H1 (cell line): Measurements from ENCODE around the gene SLC26A6. TPM values are rescaled to one million over a fixed set of nuclear protein-coding genes. Genes with fewer than 3 reads are reported as not detected.

Source experiments
- CTCF ChIA-PET: fragments of 300-600 bp; sonication (Branson Sonifier 250); formaldehyde crosslinking; loops from one replicate; lab custom pipeline; 2021; ENCODE audit not compliant: partially characterized antibody; lab: Charles Lee
- POLR2A ChIA-PET: fragments of 300-600 bp; sonication (Branson Sonifier 250); formaldehyde crosslinking; loops from one replicate; lab custom pipeline; 2021; ENCODE audit warnings: inconsistent platforms; ENCODE audit not compliant: partially characterized antibody; lab: Charles Lee
- DNase-seq, 2 experiments: peaks; one replicate each; pipeline versions ENCODE4 v3.0.0 to v3.0.0-alpha.2; 2010 to 2022; ENCODE audit warnings: low spot score in 2 of 2, low read depth in 1 of 2, mixed read lengths in 1 of 2
- FAIRE-seq: peaks from 2 replicates; lab custom pipeline; 2011; peaks lifted over from hg19 to GRCh38; lab: Jason Lieb, UNC
- H2AFZ ChIP-seq: 2 replicates; pipeline ENCODE4 v1.8.1; 2012; ENCODE audit warnings: low read length, inconsistent platforms
- H2AK5ac ChIP-seq: 2 replicates; pipeline ENCODE4 v1.6.1; 2013; ENCODE audit warnings: low read depth, low read length
- H2BK120ac ChIP-seq: replicated peaks from 2 replicates; pipeline ENCODE3; 2013; ENCODE audit warnings: low read depth, low read length, inconsistent platforms
- H2BK12ac ChIP-seq: 2 replicates; pipeline ENCODE4 v1.6.1; 2013; ENCODE audit warnings: low read depth, low read length
- H2BK15ac ChIP-seq: 2 replicates; pipeline ENCODE4 v1.6.1; 2013; ENCODE audit warnings: low read length
- H2BK20ac ChIP-seq: 2 replicates; pipeline ENCODE4 v1.6.1; 2013; ENCODE audit warnings: low read length
- H2BK5ac ChIP-seq: 2 replicates; pipeline ENCODE4 v1.6.1; 2013; ENCODE audit warnings: low read depth, low read length
- H3K14ac ChIP-seq: 2 replicates; pipeline ENCODE4 v1.6.1; 2013; ENCODE audit warnings: inconsistent platforms; ENCODE audit not compliant: insufficient read length
- H3K18ac ChIP-seq: 2 replicates; pipeline ENCODE4 v1.6.1; 2013; ENCODE audit warnings: low read length; ENCODE audit errors: extremely low read depth
- H3K23ac ChIP-seq: 2 replicates; pipeline ENCODE4 v1.6.1; 2013; ENCODE audit warnings: inconsistent platforms; ENCODE audit not compliant: insufficient read length
- H3K23me2 ChIP-seq: 2 replicates; pipeline ENCODE4 v1.6.1; 2013; ENCODE audit warnings: low read depth, low read length
- H3K27ac ChIP-seq: 2 replicates; pipeline ENCODE4 v1.6.1; 2011; ENCODE audit warnings: low read depth, low read length, inconsistent platforms
- H3K27me3 ChIP-seq, 4 experiments: replicated peaks in 1 of 4; 1 replicate in 1 of 4; 2 replicates in 3 of 4; pipeline versions ENCODE4 v1.6.1 to v1.8.1; 2011 to 2013; ENCODE audit warnings: low read length in 3 of 4, mild to moderate bottlenecking in 3 of 4, inconsistent platforms in 2 of 4, mixed read lengths in 2 of 4, moderate library complexity in 1 of 4; ENCODE audit not compliant: control insufficient read depth in 3 of 4, insufficient read depth in 3 of 4; ENCODE audit errors: extremely low read depth in 1 of 4
- H3K36me3 ChIP-seq, 4 experiments: 2 replicates each; pipeline versions ENCODE4 v1.6.1 to v1.8.1; 2011 to 2013; ENCODE audit warnings: mild to moderate bottlenecking in 4 of 4, low read length in 3 of 4, moderate library complexity in 2 of 4, control low read depth in 1 of 4, inconsistent platforms in 1 of 4; ENCODE audit not compliant: insufficient read depth in 4 of 4, control insufficient read depth in 2 of 4
- H3K4ac ChIP-seq: replicated peaks from 2 replicates; pipeline ENCODE3; 2013; ENCODE audit warnings: low read length, low read depth, mixed read lengths, inconsistent platforms; ENCODE audit not compliant: insufficient read length
- H3K4me1 ChIP-seq, 4 experiments: replicated peaks in 1 of 4; 1 replicate in 1 of 4; 2 replicates in 3 of 4; pipeline versions ENCODE4 v1.6.1 to v1.8.1; 2011 to 2013; ENCODE audit warnings: low read length in 3 of 4, inconsistent platforms in 2 of 4, mixed read lengths in 1 of 4; ENCODE audit not compliant: insufficient read depth in 4 of 4, control insufficient read depth in 3 of 4
- H3K4me2 ChIP-seq, 2 experiments: 2 replicates each; pipeline versions ENCODE4 v1.6.1 to v1.8.1; 2011 to 2013; ENCODE audit warnings: low read depth in 2 of 2, low read length in 2 of 2, control low read depth in 1 of 2, inconsistent platforms in 1 of 2, mild to moderate bottlenecking in 1 of 2; ENCODE audit not compliant: insufficient read depth in 1 of 2
- H3K4me3 ChIP-seq, 4 experiments: fragments of 200-600, 300-600 bp in 1 of 4; sonication (generic), shearing (Covaris generic), sonication (Bioruptor Twin) in 1 of 4; 2 replicates each; pipeline versions ENCODE4 v1.5.1 to v1.8.1; 2011 to 2016; ENCODE audit warnings: low read length in 4 of 4, low read depth in 3 of 4, control low read depth in 2 of 4, inconsistent platforms in 2 of 4, mild to moderate bottlenecking in 2 of 4, mixed read lengths in 1 of 4, moderate library complexity in 1 of 4; ENCODE audit not compliant: insufficient read depth in 2 of 4; ENCODE audit errors: extremely low read depth in 1 of 4
- H3K56ac ChIP-seq: replicated peaks from 2 replicates; pipeline ENCODE3; 2013; ENCODE audit warnings: low read depth, mild to moderate bottlenecking, mixed read lengths, low read length, inconsistent platforms; ENCODE audit not compliant: insufficient read length
- H3K79me1 ChIP-seq: 2 replicates; pipeline ENCODE4 v1.6.1; 2013; ENCODE audit warnings: low read depth, low read length, control low read depth
- H3K79me2 ChIP-seq, 2 experiments: 2 replicates each; pipeline versions ENCODE4 v1.6.1 to v1.8.1; 2012 to 2013; ENCODE audit warnings: low read length in 2 of 2, mild to moderate bottlenecking in 2 of 2, inconsistent platforms in 1 of 2; ENCODE audit not compliant: insufficient read depth in 2 of 2, control insufficient read depth in 1 of 2
- H3K9ac ChIP-seq, 4 experiments: replicated peaks in 1 of 4; 1 replicate in 1 of 4; 2 replicates in 3 of 4; pipeline versions ENCODE4 v1.6.1 to v1.8.1; 2011 to 2013; ENCODE audit warnings: low read depth in 3 of 4, low read length in 3 of 4, control low read depth in 2 of 4, mild to moderate bottlenecking in 2 of 4, moderate library complexity in 2 of 4, inconsistent platforms in 1 of 4; ENCODE audit errors: extremely low read depth in 1 of 4
- H3K9me3 ChIP-seq, 2 experiments: 2 replicates each; pipeline versions ENCODE4 v1.6.1 to v1.8.1; 2012 to 2013; ENCODE audit warnings: mild to moderate bottlenecking in 2 of 2, moderate library complexity in 2 of 2, control low read depth in 1 of 2, inconsistent platforms in 1 of 2, low read depth in 1 of 2, low read length in 1 of 2, mixed read lengths in 1 of 2; ENCODE audit not compliant: insufficient read depth in 2 of 2
- H4K20me1 ChIP-seq, 2 experiments: replicated peaks in 1 of 2; 2 replicates each; pipeline versions ENCODE3 to v1.8.1; 2011 to 2013; ENCODE audit warnings: inconsistent platforms in 2 of 2, low read length in 2 of 2, mild to moderate bottlenecking in 1 of 2; ENCODE audit not compliant: insufficient read depth in 2 of 2, control insufficient read depth in 1 of 2
- H4K5ac ChIP-seq: 2 replicates; pipeline ENCODE4 v1.6.1; 2013; ENCODE audit warnings: low read length, low read depth, mixed read lengths, inconsistent platforms; ENCODE audit not compliant: insufficient read length
- H4K8ac ChIP-seq: 2 replicates; pipeline ENCODE4 v1.8.0; 2013; ENCODE audit warnings: mild to moderate bottlenecking, moderate library complexity, low read length, inconsistent platforms; ENCODE audit not compliant: insufficient read depth; ENCODE audit errors: extremely low read depth
- H4K91ac ChIP-seq: replicated peaks from 2 replicates; pipeline ENCODE3; 2013; ENCODE audit warnings: low read length, mixed read lengths, inconsistent platforms; ENCODE audit not compliant: insufficient read length
- CHD1 ChIP-seq: IDR thresholded peaks from 2 replicates; pipeline ENCODE4 v1.6.1; 2012; ENCODE audit warnings: low read depth, low read length, improper control_type of control experiment
- E2F6 ChIP-seq: IDR thresholded peaks from 2 replicates; pipeline ENCODE4 v1.6.1; 2012; ENCODE audit warnings: inconsistent platforms
- HDAC2 ChIP-seq, 2 experiments: fragments of 300-600 bp in 1 of 2; sonication (generic) in 1 of 2; IDR thresholded peaks; 2 replicates each; pipeline ENCODE4 v1.6.1; 2011 to 2012; ENCODE audit warnings: low read depth in 2 of 2, low read length in 2 of 2, mild to moderate bottlenecking in 2 of 2, moderate library complexity in 2 of 2, borderline replicate concordance in 1 of 2, inconsistent platforms in 1 of 2
- JUN ChIP-seq: IDR thresholded peaks from 2 replicates; pipeline ENCODE4 v1.6.1; 2011; ENCODE audit warnings: low read depth, mild to moderate bottlenecking, improper control_type of control experiment, low read length
- KDM4A ChIP-seq: IDR thresholded peaks from one replicate; pipeline ENCODE4 v1.7.1; 2012; ENCODE audit warnings: low read depth, mild to moderate bottlenecking, moderate library complexity, low read length, inconsistent platforms; ENCODE audit not compliant: severe bottlenecking
- MAX ChIP-seq: IDR thresholded peaks from 2 replicates; pipeline ENCODE4 v1.6.1; 2012; ENCODE audit warnings: inconsistent platforms
- RBBP5 ChIP-seq: IDR thresholded peaks from 2 replicates; pipeline ENCODE4 v1.7.1; 2012; ENCODE audit warnings: low read depth, mild to moderate bottlenecking, inconsistent platforms, low read length, moderate library complexity, borderline replicate concordance
- TAF7 ChIP-seq: optimal IDR thresholded peaks from 2 replicates; pipeline ENCODE3; 2011; ENCODE audit warnings: low read depth, mild to moderate bottlenecking, inconsistent platforms, low read length, moderate library complexity, borderline replicate concordance
- USF2 ChIP-seq: IDR thresholded peaks from 2 replicates; pipeline ENCODE4 v1.6.1; 2011; ENCODE audit warnings: low read length, improper control_type of control experiment
- WGBS, 2 experiments: shearing (Covaris generic) in 1 of 2; methylation state at CpG; one replicate each; pipeline versions ENCODE4 v1.1.6 to v1.1.7; 2013 to 2015; ENCODE audit warnings: low lambda C conversion rate in 2 of 2, mixed read lengths in 2 of 2, inconsistent platforms in 1 of 2, low coverage in 1 of 2, missing lambda C conversion rate in 1 of 2; ENCODE audit not compliant: insufficient replicate concordance in 2 of 2, insufficient coverage in 1 of 2, insufficient read length in 1 of 2; ENCODE audit errors: extremely low coverage in 1 of 2, missing lambda C conversion rate in 1 of 2; 5-methylcytosine and 5-hydroxymethylcytosine counted together
- polyA plus RNA-seq, 7 experiments: library from polyadenylated mRNA; depleted of rRNA in 3 of 7; stranded (reverse) in 5 of 7; unstranded in 2 of 7; fragments of >200 nt in 5 of 7; fragments of 200-250 nt in 2 of 7; gene quantifications; 1 replicate in 5 of 7; 2 replicates in 1 of 7; 4 replicates in 1 of 7; pipeline versions ENCODE4 v1.2.1 to v1.2.3, GENCODE V29; 2011 to 2013; ENCODE audit warnings: missing spikeins in 2 of 7, mixed read lengths in 2 of 7
- total RNA-seq: library from RNA; stranded (reverse); fragmentation: NEBNext Ultra II Directional; extraction: Animal tissue kit (Norgen Biotek cat#: 25700); gene quantifications from 2 replicates; pipeline ENCODE4 v1.2.1, GENCODE V29; 2021

Gene SLC26A6
- total and polyA plus RNA-seq, 2 of the 8 experiments (the other 6 are each of a cell fraction or from before 2014, with no cell fraction given): 50.4 to 58.0 TPM

- Histone ChIP-seq H3K4me1 (no peaks in the 10 kb centered on the region), H3K9ac (peak overlapping the region in 1 of 4 experiments; percentile 28; a peak in 1 of 7 replicates), H4K91ac (no peak overlapping the region), H2AFZ (no peak overlapping the region), H2BK20ac (no peak overlapping the region), H4K20me1 (peaks cover 0 to 17% of the 10 kb centered on the region in 2 experiments), H2BK120ac (no peak overlapping the region), H4K5ac (no peak overlapping the region), H2BK5ac (no peak overlapping the region), H3K79me2 (no peaks in the 10 kb centered on the region), H3K56ac (no peak overlapping the region), H3K27ac (no peak overlapping the region), H3K36me3 (peaks cover 0 to 29% (median 13%) of the 10 kb centered on the region in 4 experiments; a peak in 5 of 8 replicates), H3K9me3 (no peaks in the 10 kb centered on the region), H3K14ac (no peak overlapping the region), H3K4me3 (no peak overlapping the region), H2AK5ac (no peak overlapping the region), H3K27me3 (no peaks in the 10 kb centered on the region), H3K23ac (no peak overlapping the region), H3K79me1 (no peaks in the 10 kb centered on the region), H3K23me2 (0 out of 2 replicates have a peak, but pooled peaks cover 2% of the 10 kb centered on the region), H2BK12ac (no peak overlapping the region), H3K18ac (no peak overlapping the region), H4K8ac (no peak overlapping the region), H3K4ac (no peak overlapping the region), H2BK15ac (no peak overlapping the region), H3K4me2 (no peak overlapping the region)
- CTCF ChIA-PET: interaction anchor here (1.6 kb wide), 2 partner anchors 17 to 212 kb away, joined by 4 read pairs; no protein-coding TSS in a partner anchor
- FAIRE-seq: no peak
- POLR2A ChIA-PET: interaction anchor here (0.8 to 10.5 kb wide), 4 partner anchors 11 to 192 kb away, joined by 3 to 111 read pairs (median 32); partner anchors contain the start of genes CELSR3 and SLC26A6
- DNase-seq: no peak
- WGBS, 2 experiments: 96% methylated on average over 15 of the region's 15 CpGs; no CpG with 5 or more reads in 1 of the 2 experiments
- TF ChIP-seq CHD1 (no peak), KDM4A (no peak), E2F6 (no peak), RBBP5 (no peak), USF2 (no peak), MAX (no peak), TAF7 (no peak), JUN (no peak), HDAC2 (IDR thresholded peaks at IDR 0.05; ENCODE audit: borderline replicate concordance in 1 of 2, low read depth in 2 of 2, low read length in 2 of 2) (no peak)
Measured at GRCh38 chr3:48648188-48648850, 13.1 kb upstream of the SLC26A6 start.
